ENCODE results near the gene HORMAD1. TPM values are rescaled to one million over a fixed set of nuclear protein-coding genes. Genes with fewer than 3 reads are reported as not detected.

Gene HORMAD1
- total and polyA plus RNA-seq, 2 of the 8 experiments (the other 6 are each of a cell fraction or from before 2014, with no cell fraction given), result not detected

DNA sequence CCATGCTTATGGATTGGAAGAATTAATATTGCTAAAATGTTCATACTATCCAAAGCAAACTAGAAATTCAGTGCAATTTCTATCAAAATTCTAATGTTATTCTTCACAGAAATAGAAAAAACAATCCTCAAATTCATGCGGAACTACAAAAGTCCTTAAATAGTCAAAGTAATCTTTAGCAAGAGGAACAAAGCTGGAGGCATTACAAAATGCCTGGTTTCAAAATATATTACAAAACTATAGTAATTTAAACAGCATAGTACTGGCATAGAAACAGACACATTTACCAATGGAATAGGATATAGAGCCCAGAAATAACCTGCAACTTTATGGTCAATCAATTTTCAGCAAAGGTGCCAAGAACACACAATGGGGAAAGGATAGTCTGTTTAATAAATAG is 41.1 kb upstream of the HORMAD1 start:
- FAIRE-seq, result no peak
- peaks cover 0 to 5% of the 10 kb centered on the region in 2 experiments; a peak in 1 of 4 replicates for H3K9me3 ChIP-seq (ENCODE audit: insufficient read depth in 2 of 2, low read depth in 1 of 2, low read length in 1 of 2)
- no peak overlapping the region for H2BK5ac ChIP-seq (ENCODE audit: low read depth, low read length)
- TF ChIP-seq MAFK (IDR thresholded peaks at IDR 0.05; ENCODE audit: low read depth, low read length) (no peak), EGR1 (IDR thresholded peaks at IDR 0.05; ENCODE audit: borderline replicate concordance, low read depth, low read length) (no peak)

More for the DNA sequence above, 41.1 kb upstream of the HORMAD1 start:
- no peak overlapping the region for H2BK20ac ChIP-seq (ENCODE audit: low read length)
- H3K23ac ChIP-seq (ENCODE audit: insufficient read length), result no peak overlapping the region
- no peaks in the 10 kb centered on the region for H3K79me2 ChIP-seq (ENCODE audit: control insufficient read depth in 1 of 2, insufficient read depth in 2 of 2, low read length in 2 of 2)
- no peak overlapping the region for H2BK15ac ChIP-seq (ENCODE audit: low read length)
- H3K36me3 ChIP-seq (ENCODE audit: control insufficient read depth in 2 of 4, insufficient read depth in 4 of 4, low read length in 3 of 4), result no peaks in the 10 kb centered on the region
- H4K20me1 ChIP-seq (replicated peaks in 1 of 2; ENCODE audit: control insufficient read depth in 1 of 2, insufficient read depth in 2 of 2, low read length in 2 of 2), result no peaks in the 10 kb centered on the region
- no peak overlapping the region for H3K4me2 ChIP-seq (ENCODE audit: insufficient read depth in 1 of 2, low read depth in 2 of 2, low read length in 2 of 2)
- no peaks in the 10 kb centered on the region; the same call in 1 of the 2 replicates for H3K23me2 ChIP-seq (ENCODE audit: low read depth, low read length)
- H3K14ac ChIP-seq (ENCODE audit: insufficient read length), result no peak overlapping the region
- no peak overlapping the region for H3K27ac ChIP-seq (ENCODE audit: low read depth, low read length)
- H3K18ac ChIP-seq (ENCODE audit: extremely low read depth, low read length), result no peak overlapping the region
- no peak overlapping the region for H3K4ac ChIP-seq (replicated peaks; ENCODE audit: insufficient read length, low read depth, low read length)
- ChIA-PET POLR2A (ENCODE audit: partially characterized antibody) (no interaction called here), CTCF (ENCODE audit: partially characterized antibody) (no interaction called here)
- H3K4me3 ChIP-seq (ENCODE audit: extremely low read depth in 1 of 4, insufficient read depth in 2 of 4, low read depth in 3 of 4, low read length in 4 of 4), result no peak overlapping the region
- no peak overlapping the region for H2BK12ac ChIP-seq (ENCODE audit: low read depth, low read length)
- WGBS, 2 experiments (ENCODE audit: extremely low coverage in 1 of 2, insufficient coverage in 1 of 2, insufficient read length in 1 of 2, insufficient replicate concordance in 2 of 2, low coverage in 1 of 2, low lambda C conversion rate in 2 of 2, missing lambda C conversion rate in 1 of 2), result 100% methylated on average over 1 of the region's 1 CpG; no CpG with 5 or more reads in 1 of the 2 experiments
- H2AFZ ChIP-seq (ENCODE audit: low read length), result no peak overlapping the region
- H4K8ac ChIP-seq (ENCODE audit: extremely low read depth, insufficient read depth, low read length), result no peak overlapping the region
- no peaks in the 10 kb centered on the region for H3K4me1 ChIP-seq (replicated peaks in 1 of 4; ENCODE audit: control insufficient read depth in 3 of 4, insufficient read depth in 4 of 4, low read length in 3 of 4)
- no peak overlapping the region for H3K56ac ChIP-seq (replicated peaks; ENCODE audit: insufficient read length, low read depth, low read length)
- H2AK5ac ChIP-seq (ENCODE audit: low read depth, low read length), result no peak overlapping the region
- no peak overlapping the region for H3K9ac ChIP-seq (replicated peaks in 1 of 4; ENCODE audit: extremely low read depth in 1 of 4, low read depth in 3 of 4, low read length in 3 of 4)
- DNase-seq (ENCODE audit: low read depth in 1 of 2, low spot score in 2 of 2), result no peak
- H4K5ac ChIP-seq (ENCODE audit: insufficient read length, low read depth, low read length), result no peak overlapping the region
- no peaks in the 10 kb centered on the region for H3K79me1 ChIP-seq (ENCODE audit: low read depth, low read length)
- no peak overlapping the region for H2BK120ac ChIP-seq (replicated peaks; ENCODE audit: low read depth, low read length)
- H4K91ac ChIP-seq (replicated peaks; ENCODE audit: insufficient read length, low read length), result no peak overlapping the region
- no peaks in the 10 kb centered on the region for H3K27me3 ChIP-seq (replicated peaks in 1 of 4; ENCODE audit: control insufficient read depth in 3 of 4, extremely low read depth in 1 of 4, insufficient read depth in 3 of 4, low read length in 3 of 4)

Data from H1 (cell line).